DND-41 (cell line): ENCODE data around the gene TNIK.
A peak's percentile ranks its signal among the peaks of the same experiment; 100 is the strongest.

Experiments
- CTCF ChIP-seq: IDR thresholded peaks from 2 replicates; pipeline ENCODE4 v1.5.1; 2012; ENCODE audit warnings: borderline replicate concordance, low read length, moderate library complexity, mild to moderate bottlenecking; ENCODE audit not compliant: poor library complexity, severe bottlenecking; ENCODE audit errors: extremely low read depth
- EZH2 ChIP-seq: IDR thresholded peaks from 3 replicates; pipeline ENCODE4 v1.6.1; 2012; ENCODE audit warnings: borderline replicate concordance, low read depth, mild to moderate bottlenecking, moderate library complexity, low read length, inconsistent platforms; ENCODE audit not compliant: severe bottlenecking

GRCh38 chr3:171172070-171172469 is 288.1 kb downstream of the TNIK start:
- TF ChIP-seq EZH2 (no peak), CTCF (peak; percentile 34)
